Stimulated activated CD4-positive, alpha-beta T cell treated with anti-CD3 and anti-CD28 coated beads, TNF-alpha, amount 100 ng/mL, for 48 hours (primary cell): ENCODE data around the gene RAX.
A peak's percentile ranks its signal among the peaks of the same experiment; 100 is the strongest.

Source experiments
- DNase-seq, 3 donors: peaks; one replicate each; pipeline ENCODE4 v3.0.0-alpha.2; 2020; ENCODE audit warnings: low read depth in 3 of 3

The RAX gene

DNA sequence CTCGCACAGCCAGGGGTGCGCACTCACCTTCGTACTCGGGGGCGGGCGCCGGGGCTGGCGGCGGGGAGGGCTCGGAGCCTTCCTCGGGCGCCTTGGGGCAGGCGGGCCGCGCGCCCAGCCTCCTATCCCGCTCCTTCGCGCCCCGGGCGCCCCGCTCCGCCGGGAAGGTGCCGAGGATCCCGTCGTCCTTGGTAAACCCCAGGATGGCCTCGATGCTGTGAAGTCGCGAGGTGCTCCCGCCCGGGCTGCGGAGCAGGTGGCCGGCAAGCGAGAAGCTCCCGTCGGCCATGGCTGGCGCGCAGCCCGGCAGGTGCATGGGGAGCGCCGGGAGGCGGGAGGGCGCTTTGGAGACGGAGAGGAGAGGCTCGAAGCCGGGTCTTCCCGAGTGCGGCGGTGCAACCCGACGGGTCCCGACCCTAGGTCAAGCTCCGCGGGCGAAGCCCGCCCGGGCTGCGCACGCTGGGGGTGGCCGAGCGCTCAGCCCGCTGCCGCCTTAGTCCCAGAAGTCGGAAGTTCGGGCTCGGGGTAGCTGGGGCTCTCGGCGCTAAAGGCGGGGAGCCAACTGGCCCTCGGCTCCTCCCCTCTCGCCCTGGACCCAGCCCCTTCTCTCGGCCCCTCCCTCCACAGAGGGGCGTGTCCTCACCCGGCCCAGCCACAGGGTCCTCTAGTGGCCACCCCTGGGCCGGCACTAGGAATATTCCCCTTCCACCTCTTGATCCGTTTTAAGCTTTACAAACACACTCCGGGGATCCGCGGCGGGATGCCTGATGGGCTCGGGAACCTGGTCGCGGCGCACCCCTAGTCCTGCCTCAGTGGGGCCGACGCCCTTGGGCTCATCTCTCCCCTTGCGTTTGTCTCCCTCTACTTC lies at the start of gene RAX:
RAX (minus strand) TSS at position 564 of the 868 bp plus-strand sequence; CDS start at position 316, 248 bp downstream.
- DNase-seq = no peak

DNA sequence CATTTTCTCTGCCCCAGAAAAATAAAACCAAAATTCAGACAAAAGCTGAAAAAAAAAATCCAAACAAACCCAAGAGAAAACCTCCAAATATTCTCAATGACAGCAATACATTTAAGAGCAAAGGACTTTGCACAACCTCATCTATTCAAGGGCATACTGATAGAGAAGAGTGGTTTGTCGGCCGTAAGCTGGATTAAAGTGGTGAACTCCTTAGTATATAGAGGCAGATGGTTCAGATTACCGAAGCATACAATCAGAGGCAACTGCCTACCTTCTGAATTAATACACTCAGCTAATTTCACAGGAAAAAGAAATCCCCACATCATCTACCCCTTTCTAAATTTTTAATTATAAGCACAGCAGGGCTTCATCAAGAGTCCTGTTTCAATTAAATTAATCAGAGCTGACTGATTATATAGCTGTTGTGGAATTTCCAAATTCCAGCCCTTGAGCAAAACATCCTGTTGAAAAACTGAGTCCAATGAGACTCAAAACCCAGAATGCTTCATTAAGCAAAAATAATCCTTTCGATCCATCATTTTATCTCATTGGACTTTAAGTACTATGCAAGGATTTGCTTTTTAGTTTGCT lies 45.3 kb upstream of the RAX start, which contains the start of gene CPLX4:
CPLX4 (minus strand) TSS at position 190 of the 591 bp plus-strand sequence; CDS start at position 3, 187 bp downstream.
- DNase-seq = no peak

DNA sequence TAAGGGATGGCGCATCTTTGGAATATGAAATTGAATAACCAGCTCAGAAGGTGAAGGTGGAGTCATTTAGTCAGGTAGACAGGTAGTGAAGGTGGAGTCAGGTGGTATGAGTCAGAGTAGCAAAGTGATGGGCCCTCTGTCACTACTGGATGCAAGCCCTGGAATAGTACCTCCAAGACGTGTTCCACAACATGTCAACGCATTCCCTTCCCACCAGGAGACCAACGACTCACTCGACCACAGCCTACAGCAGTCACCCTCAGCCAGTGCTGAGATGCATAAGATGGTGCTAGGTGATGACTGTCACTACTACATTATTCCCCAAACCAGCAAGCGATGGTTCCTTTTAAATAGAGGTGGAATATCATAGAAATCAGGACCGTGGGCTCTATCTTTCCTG lies 38.4 kb upstream of the RAX start:
- no peak for DNase-seq

DNA sequence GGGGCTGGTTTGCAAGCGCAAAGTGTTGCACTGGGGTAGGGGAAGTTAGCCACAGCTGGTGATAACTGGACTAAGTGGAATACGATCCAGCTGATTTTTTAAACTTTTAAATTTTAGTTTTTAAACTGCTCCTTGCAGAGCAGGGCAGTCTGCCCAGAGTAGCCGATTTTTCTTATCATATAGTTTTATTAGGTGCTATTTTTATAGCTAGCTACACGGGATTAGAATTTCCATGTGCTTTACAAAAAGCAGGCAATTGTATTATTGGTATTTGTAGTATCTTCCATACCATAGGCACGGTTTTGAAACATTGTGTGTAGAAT lies 35.6 kb upstream of the RAX start:
- no peak for DNase-seq

DNA sequence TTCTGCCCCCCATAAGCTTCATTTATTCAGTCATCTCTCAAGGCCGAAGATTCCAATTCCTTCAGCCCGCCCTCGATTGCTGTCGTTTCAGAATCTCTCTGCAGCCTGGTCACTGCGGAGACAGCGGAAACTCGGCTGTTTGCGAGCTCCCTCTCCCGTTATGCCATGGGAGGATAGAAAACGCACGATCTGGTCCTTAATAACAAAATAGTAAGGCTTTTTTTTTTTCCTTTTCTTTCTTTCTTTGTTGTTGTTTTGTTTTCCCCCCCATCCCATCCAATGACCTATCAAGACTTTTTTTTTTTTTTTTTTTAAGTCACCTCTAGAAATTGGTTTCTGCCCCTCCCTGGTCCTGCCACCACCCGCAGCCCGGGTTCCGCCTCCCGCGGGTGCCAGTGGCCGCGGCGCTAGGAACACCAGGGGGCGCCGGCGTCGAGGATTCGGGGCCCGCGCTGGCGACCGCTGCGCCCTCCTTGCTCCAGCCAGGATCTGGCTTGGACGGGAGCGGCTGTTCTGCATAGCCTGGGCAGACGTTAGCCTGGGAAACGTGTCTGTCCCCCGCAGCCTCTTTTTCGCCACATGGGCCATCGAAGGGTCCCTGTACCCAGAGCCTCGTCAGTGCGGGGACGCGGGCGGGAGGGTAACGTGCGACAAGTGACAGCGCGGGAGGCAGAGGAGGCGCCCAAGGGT lies 35.1 kb upstream of the RAX start:
- DNase-seq = peak; percentile 35 to 61 (median 52)

DNA sequence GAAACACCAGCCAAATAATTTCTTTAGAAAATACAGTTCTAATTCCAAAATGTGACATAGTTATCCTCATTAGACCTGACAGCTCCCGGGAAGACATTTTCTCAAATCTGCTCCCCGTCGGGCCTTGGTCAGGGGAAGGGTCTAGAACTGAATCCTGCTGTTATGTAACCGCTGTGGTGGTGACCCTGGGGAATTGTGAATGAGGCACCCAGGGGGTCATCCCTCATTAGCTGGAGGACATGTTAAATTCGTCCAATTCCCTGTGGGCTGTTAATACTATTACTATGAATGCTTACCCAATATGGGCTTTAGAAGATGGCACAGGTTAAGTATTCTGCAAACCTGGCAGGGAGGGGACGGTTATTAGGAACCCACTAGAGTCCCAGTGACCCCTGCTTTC lies 33.4 kb upstream of the RAX start:
- DNase-seq = no peak

DNA sequence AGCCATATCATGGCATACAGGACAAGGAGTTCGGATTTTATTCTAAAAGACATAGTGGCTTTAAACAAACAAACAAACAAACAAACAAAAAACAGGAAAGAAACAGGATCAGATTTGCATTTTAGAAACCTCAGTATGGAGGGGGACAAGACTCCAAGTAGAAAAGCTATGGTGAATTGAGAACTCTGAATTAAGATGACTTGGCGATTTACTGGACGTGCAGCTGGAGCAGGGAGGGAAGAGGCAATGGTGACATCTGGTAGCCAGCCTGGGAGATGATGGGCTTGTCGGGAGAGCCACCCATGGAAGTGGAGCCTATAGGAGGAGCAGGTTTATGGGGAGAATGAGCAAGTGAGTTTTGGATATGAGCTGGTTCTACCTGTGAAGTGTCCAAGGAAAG lies 32.0 kb upstream of the RAX start:
- no peak for DNase-seq

DNA sequence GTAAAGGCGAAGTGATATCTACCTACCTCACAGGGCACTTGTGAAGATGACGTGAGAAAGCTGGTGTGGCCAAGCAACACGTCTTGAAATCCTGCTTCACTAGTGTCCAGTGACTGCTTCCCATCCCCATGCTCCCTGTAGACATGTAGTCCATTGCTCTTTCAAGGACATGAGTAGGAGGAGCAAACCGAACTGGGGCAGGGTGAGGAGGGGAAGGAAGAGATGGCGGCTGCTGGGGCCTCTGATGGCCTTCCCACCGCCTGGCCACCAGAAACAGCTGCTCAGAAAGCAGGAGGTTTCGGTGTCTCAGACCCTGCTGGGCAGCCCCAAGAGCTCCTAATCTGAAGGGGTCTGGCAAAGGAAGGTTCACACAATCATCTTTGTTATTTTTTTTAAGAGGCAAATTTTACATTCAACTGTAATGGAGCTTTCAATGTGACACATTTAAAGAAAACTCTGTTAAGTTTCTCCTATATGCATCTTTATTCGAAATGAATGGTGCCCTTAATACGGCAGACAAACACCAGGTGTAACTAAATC lies 30.5 kb upstream of the RAX start:
- no peak for DNase-seq

DNA sequence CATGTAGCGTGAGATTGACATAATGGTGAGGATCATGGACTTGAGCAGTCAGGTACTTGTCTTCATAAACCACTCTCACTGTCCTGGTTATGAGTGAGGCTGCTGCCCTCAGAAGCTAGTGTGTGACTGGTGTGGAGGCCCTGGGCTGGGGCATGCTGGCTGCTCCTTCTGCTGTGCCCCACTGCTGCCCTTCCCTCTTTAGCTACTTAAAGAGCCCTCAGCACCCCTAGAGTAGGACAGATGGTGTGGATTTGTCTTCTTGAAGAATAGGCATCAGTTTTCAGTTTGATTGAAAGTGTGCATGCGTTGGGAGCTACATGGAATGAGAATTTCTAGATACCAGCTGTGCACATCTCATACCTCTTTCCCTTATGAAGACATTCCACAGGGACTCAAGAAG lies 29.8 kb upstream of the RAX start:
- no peak for DNase-seq

DNA sequence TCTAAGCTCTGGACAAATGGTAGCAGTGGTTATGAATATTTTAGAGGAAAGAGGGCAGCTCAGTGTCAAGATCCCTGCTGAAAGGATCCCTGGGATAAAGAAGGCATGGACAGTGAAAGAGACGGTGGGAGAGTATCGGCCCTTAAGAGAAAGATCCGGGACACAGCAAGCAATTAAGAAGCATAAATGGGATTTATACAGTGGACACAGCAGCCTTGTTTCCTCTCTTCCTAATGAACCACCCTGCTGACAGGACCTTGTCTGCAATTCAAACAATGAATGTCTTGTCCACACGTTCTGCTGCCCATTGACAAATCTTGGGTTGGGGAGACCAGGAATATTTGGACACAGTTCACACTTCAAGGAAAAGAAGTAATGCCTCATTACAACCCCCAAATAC lies 28.7 kb upstream of the RAX start:
- DNase-seq = no peak

DNA sequence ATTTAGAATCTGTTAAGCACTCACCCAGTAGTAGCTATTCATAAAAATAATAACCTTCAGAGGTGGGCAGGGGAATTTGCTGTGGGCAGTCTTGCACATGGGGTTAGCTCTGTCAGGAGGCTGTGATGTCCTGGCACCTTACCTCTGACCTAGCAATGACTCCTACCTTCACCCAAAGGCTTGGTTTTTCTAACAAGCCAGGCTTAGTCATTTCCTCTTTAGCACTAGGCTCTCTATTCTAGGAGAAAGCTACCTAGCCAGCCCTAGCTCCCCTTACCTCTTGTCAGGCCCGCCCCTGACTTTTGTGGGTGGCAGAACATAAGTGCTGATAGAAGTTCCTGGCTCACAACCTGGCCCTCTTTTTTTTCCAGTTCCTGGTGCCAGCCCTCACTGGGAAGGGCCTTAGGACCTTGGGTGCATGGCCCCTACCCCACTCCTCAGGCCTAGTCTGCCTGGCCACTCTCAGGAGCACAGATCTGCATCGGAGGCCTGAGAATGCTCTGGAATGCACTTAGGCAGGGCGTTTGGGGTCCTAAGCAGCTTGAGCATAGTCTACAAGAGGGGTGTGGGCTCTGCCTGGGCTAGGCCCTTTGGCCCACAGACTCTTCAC lies 27.5 kb upstream of the RAX start:
- no peak for DNase-seq

DNA sequence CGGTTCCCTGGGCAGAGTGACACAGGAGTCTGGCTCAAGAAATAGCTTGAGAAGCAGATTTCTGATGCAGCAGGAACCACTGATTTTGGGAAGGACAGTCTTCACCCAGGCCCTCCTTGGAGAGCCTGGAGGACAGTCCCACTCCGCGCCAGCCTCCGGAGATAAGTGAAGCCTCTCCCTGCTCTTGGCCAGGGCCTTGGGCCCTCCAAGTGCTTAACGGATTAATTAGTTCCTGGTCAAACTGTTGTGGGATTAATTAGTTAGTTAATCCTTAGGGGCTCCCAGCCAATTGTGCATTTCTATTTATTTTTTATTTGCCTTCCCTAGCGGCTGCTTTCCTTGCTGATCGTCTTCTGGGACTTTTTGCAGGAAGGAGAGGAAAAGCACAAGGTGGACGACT lies 25.6 kb upstream of the RAX start:
- no peak for DNase-seq

DNA sequence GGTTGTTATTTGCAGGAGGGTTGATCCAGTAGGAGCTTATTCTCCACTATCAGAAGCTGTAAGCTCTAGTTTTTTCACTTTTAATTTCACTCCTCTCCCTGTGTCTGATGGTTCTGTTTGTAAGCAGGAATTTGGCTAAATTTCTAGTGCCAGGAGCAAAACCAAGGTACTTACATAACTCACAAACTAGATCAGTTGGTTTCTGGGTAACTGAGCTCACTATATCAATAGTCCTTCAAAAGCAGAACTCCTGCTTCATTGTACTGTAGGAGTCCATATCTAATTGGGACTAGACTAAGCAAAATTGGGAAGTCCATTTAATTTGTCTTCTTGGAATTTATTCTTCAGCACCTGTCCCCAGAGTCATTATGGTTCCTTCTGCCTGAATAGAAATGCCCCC lies 20.1 kb upstream of the RAX start:
- DNase-seq = no peak

DNA sequence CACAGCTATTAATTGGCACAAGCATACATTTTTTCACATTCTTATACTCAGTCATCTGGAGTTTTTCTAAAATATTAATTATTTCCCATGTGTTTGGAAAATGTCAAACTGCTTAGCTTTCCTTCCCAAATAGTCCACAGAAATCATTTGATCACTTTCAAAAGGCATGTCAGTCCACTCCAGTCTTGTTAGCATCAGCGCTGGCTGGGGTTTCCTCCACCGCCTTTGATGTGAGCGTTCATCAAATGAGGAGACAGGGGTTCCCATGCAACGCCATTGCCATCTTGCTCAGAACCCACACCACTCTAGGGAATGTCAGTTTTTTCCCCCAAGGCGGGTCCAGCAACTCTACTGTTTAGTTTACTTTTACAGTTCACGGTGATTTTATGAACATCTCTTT lies 13.1 kb upstream of the RAX start:
- DNase-seq = no peak

DNA sequence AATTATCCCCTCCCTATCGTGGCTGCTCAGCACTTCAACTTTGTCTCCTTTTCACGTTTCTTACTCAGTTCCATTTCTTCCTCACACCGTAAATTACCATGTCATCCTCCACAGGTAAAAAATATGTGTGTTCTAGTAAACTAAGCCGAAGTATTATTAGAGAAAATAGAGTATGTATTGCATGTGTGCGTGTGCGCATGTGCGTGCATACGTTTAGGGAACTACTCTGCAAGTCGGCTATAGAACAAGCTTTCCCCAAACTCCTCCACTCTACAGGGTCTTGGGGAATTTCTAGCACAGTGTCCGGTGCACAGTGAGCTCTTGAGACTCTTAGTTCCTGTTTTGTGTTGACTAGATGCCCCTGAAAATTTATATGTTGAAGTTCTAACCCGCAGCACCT lies 9.1 kb upstream of the RAX start:
- no peak for DNase-seq

DNA sequence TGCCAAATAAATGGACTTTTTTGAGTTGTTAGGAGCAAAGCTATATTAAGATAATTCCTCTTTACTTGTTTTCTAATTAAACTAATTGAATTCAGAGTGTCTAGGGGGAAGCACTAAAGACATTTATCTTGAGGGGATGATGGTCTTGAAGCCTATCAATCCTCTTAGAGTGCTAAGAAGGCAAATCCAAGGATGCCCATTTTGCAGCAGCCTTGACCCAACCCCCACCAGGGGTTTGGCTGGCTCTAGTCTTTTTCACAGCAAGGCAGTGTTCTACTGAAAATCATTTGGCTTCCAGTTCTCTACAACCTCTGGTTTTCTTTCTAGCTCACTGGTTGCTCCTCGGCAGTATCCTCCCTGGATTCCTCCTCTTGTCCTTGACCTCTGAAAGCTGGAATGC lies 6.5 kb upstream of the RAX start:
- DNase-seq = no peak

DNA sequence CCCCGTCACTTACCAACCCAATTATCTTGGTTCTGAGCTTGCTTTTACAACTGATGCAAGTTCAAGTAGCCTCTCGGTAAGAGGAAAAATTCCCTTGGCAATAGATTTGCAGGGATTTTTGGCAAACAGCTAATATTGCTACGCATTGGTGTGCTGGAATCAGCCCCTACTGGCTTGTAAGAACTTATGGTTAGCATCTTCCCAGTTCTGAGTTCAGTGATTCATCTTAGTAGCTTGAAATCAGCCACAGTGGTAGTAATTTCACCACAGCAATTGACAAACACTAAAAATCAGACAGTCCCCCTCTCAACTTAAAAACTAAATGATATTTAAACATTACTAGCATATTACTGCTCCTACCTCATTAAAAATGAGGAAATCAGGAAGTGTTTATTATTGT lies 5.9 kb upstream of the RAX start:
- DNase-seq = no peak

DNA sequence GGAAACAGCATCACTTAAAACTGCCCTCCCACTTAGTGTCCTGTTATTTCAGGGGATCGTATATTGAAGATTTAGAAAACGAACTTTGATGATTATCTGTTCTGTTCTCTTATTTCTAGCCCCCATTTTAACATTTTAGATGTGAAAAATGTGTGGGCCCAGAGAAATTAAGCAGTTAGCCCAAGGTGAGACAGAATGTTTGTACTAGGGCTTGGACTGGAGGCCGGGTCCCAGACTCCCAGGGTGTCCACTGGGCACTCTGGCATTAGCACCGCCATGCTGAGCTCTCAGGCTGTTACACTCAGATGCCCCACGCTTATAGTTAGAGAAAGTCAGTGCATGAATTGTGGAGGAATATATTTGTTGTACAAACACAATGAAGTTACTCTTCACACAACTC lies 5.5 kb upstream of the RAX start:
- DNase-seq = no peak

DNA sequence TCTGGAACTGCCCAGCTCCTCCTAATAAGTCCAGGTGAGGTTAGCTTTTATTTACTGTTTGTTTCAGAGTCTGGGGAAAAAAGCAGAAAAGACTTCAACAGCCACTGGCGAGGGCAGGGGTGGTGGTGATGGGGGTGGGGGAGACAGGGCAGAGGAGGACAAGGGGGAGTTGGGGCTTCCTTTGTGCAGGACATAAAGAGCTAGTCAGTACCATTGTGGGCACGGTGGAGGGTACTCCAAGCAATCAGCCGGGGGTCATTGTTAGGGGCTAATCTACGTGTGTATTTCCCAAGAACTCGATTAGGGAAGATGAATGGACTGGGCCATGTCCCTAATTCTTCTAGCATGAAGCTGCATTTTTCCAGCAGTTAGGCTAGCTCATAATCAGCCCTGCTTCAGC lies 2.8 kb upstream of the RAX start:
- no peak for DNase-seq

DNA sequence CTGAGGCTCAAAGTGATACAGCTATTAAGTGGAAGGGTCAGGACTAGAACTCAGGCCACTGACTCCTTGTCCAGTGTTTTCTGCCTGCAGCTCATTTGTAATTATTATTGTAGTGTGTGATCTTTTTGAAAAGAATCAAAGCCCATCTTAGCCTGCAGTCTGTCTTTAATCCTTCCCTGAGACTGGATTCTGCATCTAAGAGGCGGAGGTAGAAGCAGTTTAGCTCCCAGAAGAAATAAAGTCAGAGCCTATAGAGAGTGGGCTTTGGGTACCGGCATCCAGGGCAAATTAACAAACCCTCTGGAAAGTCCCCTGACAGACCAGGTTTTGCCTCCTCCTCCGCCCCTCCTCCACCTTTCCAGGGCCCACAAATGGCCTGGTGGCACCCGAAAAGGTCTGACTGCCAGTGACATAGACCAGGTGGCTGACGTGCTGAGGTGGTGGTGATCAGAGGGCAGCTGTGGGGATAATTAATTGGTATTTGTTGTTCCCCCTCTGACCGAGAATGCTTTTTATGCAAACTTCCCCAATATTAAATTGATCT lies 2.2 kb upstream of the RAX start:
- DNase-seq = no peak

DNA sequence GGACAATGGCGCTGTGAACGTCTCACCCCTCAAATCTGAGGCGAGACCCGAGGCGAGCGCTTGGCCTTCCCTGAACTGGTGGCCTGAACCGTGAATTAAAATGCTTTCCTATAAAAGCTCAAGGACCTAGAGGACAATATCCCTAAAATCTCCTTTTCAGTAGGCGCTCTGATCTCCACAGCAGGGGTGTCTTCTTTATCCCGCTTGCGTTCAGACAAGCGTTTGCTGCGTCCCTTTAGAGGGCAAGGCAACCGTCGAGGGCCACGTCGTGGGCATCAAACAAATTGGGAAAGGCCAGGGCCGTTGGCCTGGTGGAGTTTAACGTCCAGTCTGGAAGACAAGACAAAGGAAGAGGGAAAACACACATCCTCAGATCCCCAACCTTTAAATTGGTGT lies 1.3 kb upstream of the RAX start:
- no peak for DNase-seq
